Testis (tissue), 2 donors: Measurements from ENCODE around the gene CCSER1.

ENCODE experiments used
- POLR2A ChIP-seq: fragments of 450-650 bp; IDR thresholded peaks from one replicate; pipeline ENCODE4 v1.6.1; 2017; ENCODE audit warnings: antibody characterized with exemption, mild to moderate bottlenecking, moderate library complexity
- TF ChIP-seq, protein P1 (sequence below), 3 experiments: fragments of 450-650 bp in 2 of 3; fragments of 200-600 bp in 1 of 3; sonication (generic) in 1 of 3; IDR thresholded peaks; one replicate each; pipeline ENCODE4 v1.5.1; 2016 to 2019; ENCODE audit warnings: antibody characterized with exemption in 3 of 3, mild to moderate bottlenecking in 2 of 3, moderate library complexity in 1 of 3

GRCh38 chr4:90926957-90927356 lies 799.8 kb downstream of the CCSER1 start:
- TF ChIP-seq, protein P1, sequence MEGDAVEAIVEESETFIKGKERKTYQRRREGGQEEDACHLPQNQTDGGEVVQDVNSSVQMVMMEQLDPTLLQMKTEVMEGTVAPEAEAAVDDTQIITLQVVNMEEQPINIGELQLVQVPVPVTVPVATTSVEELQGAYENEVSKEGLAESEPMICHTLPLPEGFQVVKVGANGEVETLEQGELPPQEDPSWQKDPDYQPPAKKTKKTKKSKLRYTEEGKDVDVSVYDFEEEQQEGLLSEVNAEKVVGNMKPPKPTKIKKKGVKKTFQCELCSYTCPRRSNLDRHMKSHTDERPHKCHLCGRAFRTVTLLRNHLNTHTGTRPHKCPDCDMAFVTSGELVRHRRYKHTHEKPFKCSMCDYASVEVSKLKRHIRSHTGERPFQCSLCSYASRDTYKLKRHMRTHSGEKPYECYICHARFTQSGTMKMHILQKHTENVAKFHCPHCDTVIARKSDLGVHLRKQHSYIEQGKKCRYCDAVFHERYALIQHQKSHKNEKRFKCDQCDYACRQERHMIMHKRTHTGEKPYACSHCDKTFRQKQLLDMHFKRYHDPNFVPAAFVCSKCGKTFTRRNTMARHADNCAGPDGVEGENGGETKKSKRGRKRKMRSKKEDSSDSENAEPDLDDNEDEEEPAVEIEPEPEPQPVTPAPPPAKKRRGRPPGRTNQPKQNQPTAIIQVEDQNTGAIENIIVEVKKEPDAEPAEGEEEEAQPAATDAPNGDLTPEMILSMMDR (IDR thresholded peaks at IDR 0.05), result no peak
- no peak for TF ChIP-seq POLR2A
